ENCODE data around the gene BLOC1S1.
A peak's percentile ranks its signal among the peaks of the same experiment; 100 is the strongest.

Gene BLOC1S1

GRCh38 chr12:55718624-55719275 is 2.9 kb downstream of the BLOC1S1 start:
- no peak for DNase-seq (ENCODE audit: low spot score)
- TF ChIP-seq CTCF (IDR thresholded peaks at IDR 0.05; ENCODE audit: extremely low read depth, missing control alignments) = no peak

GRCh38 chr12:55719371-55719770 is 3.5 kb downstream of the BLOC1S1 start:
- no peak for TF ChIP-seq CTCF (IDR thresholded peaks at IDR 0.05; ENCODE audit: extremely low read depth, missing control alignments)
- no peak for DNase-seq (ENCODE audit: low spot score)

- TF ChIP-seq CTCF (IDR thresholded peaks at IDR 0.05; ENCODE audit: extremely low read depth, missing control alignments) = no peak
- no peak for DNase-seq (ENCODE audit: low spot score)
Observed at GRCh38 chr12:55720071-55720564, 4.3 kb downstream of the BLOC1S1 start, which contains the start of gene RDH5. Gene RDH5 (plus strand): TSS chr12:55720393. CDS start chr12:55721185, 792 bp downstream.

GRCh38 chr12:55720894-55721444 is 5.1 kb downstream of the BLOC1S1 start:
- TF ChIP-seq CTCF (IDR thresholded peaks at IDR 0.05; ENCODE audit: extremely low read depth, missing control alignments) = peak; percentile 7
- no peak for DNase-seq (ENCODE audit: low spot score)

- no peak for DNase-seq (ENCODE audit: low spot score)
- no peak for TF ChIP-seq CTCF (IDR thresholded peaks at IDR 0.05; ENCODE audit: extremely low read depth, missing control alignments)
Observed at GRCh38 chr12:55721601-55722213, 5.9 kb downstream of the BLOC1S1 start.

- DNase-seq (ENCODE audit: low spot score) = no peak
- TF ChIP-seq CTCF (IDR thresholded peaks at IDR 0.05; ENCODE audit: extremely low read depth, missing control alignments) = no peak
Observed at GRCh38 chr12:55722948-55723347, 7.1 kb downstream of the BLOC1S1 start.
